Ovary (tissue), 3 donors: ENCODE data around the gene PITPNM3.

Source experiments
- EP300 ChIP-seq: sonication (generic); formaldehyde crosslinking; IDR thresholded peaks from one replicate; pipeline ENCODE4 v1.6.1; 2017; ENCODE audit warnings: antibody characterized with exemption
- POLR2A ChIP-seq: fragments of 450-650 bp; IDR thresholded peaks from one replicate; pipeline ENCODE4 v1.6.1; 2017; ENCODE audit warnings: antibody characterized with exemption, mild to moderate bottlenecking, moderate library complexity
- TF ChIP-seq, protein P1 (sequence below), 3 donors: fragments of 450-650 bp in 2 of 3; fragments of 200-600 bp in 1 of 3; IDR thresholded peaks; one replicate each; pipeline versions ENCODE4 v1.5.1 to v1.8.0; 2016 to 2022; ENCODE audit warnings: antibody characterized with exemption in 3 of 3, mild to moderate bottlenecking in 1 of 3
- donor health status: DM: no; HTN: no; CAD: no.

DNA sequence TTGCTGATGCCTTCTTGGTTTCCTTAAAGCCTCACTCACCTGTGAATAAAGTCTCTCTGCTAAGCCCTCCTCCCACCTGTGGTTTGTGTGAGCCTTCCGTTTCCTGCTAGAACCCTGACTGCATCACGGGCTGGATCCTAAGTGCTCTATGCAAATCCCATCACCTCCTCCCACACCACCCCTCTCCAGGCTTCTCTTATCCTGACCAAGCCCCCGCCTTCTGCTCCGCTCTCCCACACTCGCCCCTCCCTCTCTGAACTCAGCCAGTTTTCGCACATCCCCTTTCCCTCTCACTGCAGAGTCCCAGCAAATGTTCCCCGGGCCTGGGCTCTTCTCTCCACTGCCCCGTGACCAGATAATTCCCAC is 60.3 kb downstream of the PITPNM3 start:
- TF ChIP-seq, protein P1, sequence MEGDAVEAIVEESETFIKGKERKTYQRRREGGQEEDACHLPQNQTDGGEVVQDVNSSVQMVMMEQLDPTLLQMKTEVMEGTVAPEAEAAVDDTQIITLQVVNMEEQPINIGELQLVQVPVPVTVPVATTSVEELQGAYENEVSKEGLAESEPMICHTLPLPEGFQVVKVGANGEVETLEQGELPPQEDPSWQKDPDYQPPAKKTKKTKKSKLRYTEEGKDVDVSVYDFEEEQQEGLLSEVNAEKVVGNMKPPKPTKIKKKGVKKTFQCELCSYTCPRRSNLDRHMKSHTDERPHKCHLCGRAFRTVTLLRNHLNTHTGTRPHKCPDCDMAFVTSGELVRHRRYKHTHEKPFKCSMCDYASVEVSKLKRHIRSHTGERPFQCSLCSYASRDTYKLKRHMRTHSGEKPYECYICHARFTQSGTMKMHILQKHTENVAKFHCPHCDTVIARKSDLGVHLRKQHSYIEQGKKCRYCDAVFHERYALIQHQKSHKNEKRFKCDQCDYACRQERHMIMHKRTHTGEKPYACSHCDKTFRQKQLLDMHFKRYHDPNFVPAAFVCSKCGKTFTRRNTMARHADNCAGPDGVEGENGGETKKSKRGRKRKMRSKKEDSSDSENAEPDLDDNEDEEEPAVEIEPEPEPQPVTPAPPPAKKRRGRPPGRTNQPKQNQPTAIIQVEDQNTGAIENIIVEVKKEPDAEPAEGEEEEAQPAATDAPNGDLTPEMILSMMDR (IDR thresholded peaks at IDR 0.05), result no peak
- no peak for TF ChIP-seq POLR2A
- no peak for TF ChIP-seq EP300
